Metanephros (tissue), 2 donors: ENCODE measurements around the gene FBXO36. TPM values are rescaled to one million over a fixed set of nuclear protein-coding genes. Genes with fewer than 3 reads are reported as not detected.

Experiments used
- small RNA-seq: library from RNA; depleted of rRNA; stranded (forward); fragments of <200 nt; gene quantifications from one replicate; pipeline ENCODE3, GENCODE V24; 2014; ENCODE audit warnings: low replicate concordance
- total RNA-seq: library from RNA; depleted of rRNA; stranded (reverse); fragments of >200 nt; gene quantifications from one replicate; pipeline ENCODE4 v1.2.3, GENCODE V29; 2014

The FBXO36 gene
- 7.2 TPM for total RNA-seq

GRCh38 chr2:229922449-229923386 lies at the start of gene FBXO36:
TSS of gene FBXO36 (plus strand) at chr2:229922503. CDS start at chr2:229922514, 11 bp downstream.

GRCh38 chr2:229921892-229922448 lies 333 bp upstream of the FBXO36 start, which contains the start of gene TRIP12:
TSS of gene TRIP12 (minus strand) at chr2:229922009. CDS start at chr2:229880079, 41,930 bp downstream.

Small RNAs within 50 kb of the gene (small RNA-seq; reads per million reads assigned to genes)
- gene RNU6-1027P (not detected), gene RNU6-613P (not detected), gene RNU6-964P (not detected), gene RNY4P19 (not detected)

Other genes with a start within 250 kb of the FBXO36 start
- 44.3 TPM for gene DNER, start 207.9 kb upstream of the FBXO36 start, total RNA-seq
- 211 TPM for gene TRIP12, start 494 bp upstream of the FBXO36 start, total RNA-seq
- gene SLC16A14, start 146.4 kb downstream of the FBXO36 start, total RNA-seq = 10.1 TPM